K562 treated with DMSO at 1 percent for 12 hours (cell line): ENCODE results near the gene FOXL3. TPM values are rescaled to one million over a fixed set of nuclear protein-coding genes. Genes with fewer than 3 reads are reported as not detected.

Source experiments
- total RNA-seq: library from RNA; unstranded; fragments of 300-600 nt; gene quantifications from 2 replicates; pipeline ENCODE4 v1.2.3, GENCODE V29; 2022; ENCODE audit not compliant: insufficient read depth

FOXL3 gene
- not detected in 2 replicates for total RNA-seq

DNA sequence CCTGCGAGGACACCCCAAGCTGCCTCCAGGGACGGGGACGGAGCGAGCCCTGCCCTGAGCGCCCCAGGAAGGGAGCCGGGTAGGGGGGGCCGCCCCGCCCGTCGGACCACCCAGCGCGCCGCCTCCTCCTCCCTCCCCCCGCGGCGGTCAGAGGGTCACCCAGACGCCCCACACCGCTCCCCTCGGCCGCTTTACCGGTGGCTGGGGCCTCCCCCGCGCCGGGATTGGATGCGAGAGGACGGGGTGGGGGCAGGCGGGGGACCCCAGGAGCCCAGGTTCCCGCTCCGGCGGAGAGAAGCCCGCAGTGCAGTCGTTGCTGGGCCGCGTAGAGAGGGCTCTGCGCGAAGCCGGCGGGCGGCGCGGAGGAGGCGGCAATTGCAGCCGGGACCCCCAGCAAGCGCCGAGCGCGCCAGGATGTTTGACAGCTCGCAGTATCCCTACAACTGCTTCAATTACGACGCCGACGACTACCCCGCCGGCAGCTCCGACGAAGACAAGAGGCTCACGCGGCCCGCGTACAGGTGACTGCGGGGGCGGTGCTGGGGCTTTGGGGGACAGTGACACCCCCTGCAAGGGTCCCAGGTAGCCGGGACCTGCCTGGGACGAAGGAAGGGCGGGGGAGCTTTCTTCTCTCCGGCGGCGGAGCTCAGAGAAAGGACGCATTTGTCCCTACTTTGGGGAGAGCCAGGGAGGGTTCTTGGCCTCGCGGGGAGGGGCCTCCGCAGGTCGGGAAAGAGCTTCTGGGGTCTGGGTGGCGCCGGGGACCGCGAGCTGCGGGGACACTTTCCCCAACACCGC, at the start of gene FOXL3:
Gene FOXL3 (plus strand): TSS at position 415 of the 798 bp plus-strand sequence. CDS start 0 bp downstream, at position 415.

Other genes starting within 250 kb of the FOXL3 start
- not detected in 2 replicates for gene FAM20C, start 97.6 kb upstream of the FOXL3 start, total RNA-seq
- 3.8 and 5.1 TPM in 2 replicates for gene PDGFA, start 229.7 kb downstream of the FOXL3 start, total RNA-seq